GM10248 (cell line): ENCODE measurements around the gene PRAMEF18.
"Not testable (repeated sequence)": the region's sequence is repeated elsewhere in the genome, so short reads cannot be mapped to it uniquely, and the experiment has no call there.

Source experiments
- CTCF ChIA-PET: fragments of 300-600 bp; sonication (Branson Sonifier 250); formaldehyde crosslinking; extraction: SDS; loops from one replicate; lab custom pipeline; 2021; ENCODE audit warnings: antibody characterized with exemption; lab: Yijun Ruan, JAX
- POLR2A ChIA-PET: fragments of 350-650 bp; sonication (Branson Sonifier 250); formaldehyde crosslinking; extraction: SDS; loops from one replicate; lab custom pipeline; 2020; ENCODE audit warnings: antibody characterized with exemption; lab: Yijun Ruan, JAX
- DNase-seq: peaks from one replicate; pipeline ENCODE4 v3.0.0; 2012; ENCODE audit errors: extremely low spot score
- CTCF ChIP-seq: IDR thresholded peaks from 2 replicates; pipeline ENCODE4 v1.5.1; 2012; ENCODE audit warnings: mild to moderate bottlenecking, low read depth; ENCODE audit errors: extremely low read depth, missing control alignments, control extremely low read depth

PRAMEF18 gene

GRCh38 chr1:13228343-13228781, 2.4 kb upstream of the PRAMEF18 start:
- ChIA-PET POLR2A (no interaction called here), CTCF (no interaction called here)
- DNase-seq = peak; percentile 38
- peak; percentile 58 for TF ChIP-seq CTCF

- CTCF ChIA-PET, DNase-seq, POLR2A ChIA-PET: not testable (repeated sequence)
Measured at GRCh38 chr1:13227271-13228055, 1.5 kb upstream of the PRAMEF18 start.

- no peak for DNase-seq
- ChIA-PET POLR2A (no interaction called here), CTCF (no interaction called here)
- TF ChIP-seq CTCF = no peak
Measured at GRCh38 chr1:13224480-13225060, 1.4 kb downstream of the PRAMEF18 start.

- POLR2A ChIA-PET, DNase-seq, CTCF ChIA-PET: not testable (repeated sequence)
Measured at GRCh38 chr1:13222788-13223187, 3.2 kb downstream of the PRAMEF18 start.

GRCh38 chr1:13219203-13219602, 6.8 kb downstream of the PRAMEF18 start:
- DNase-seq, POLR2A ChIA-PET, CTCF ChIA-PET: not testable (repeated sequence)

GRCh38 chr1:13216619-13217018, 9.3 kb downstream of the PRAMEF18 start:
- POLR2A ChIA-PET, DNase-seq, CTCF ChIA-PET: not testable (repeated sequence)

- CTCF ChIA-PET, DNase-seq, POLR2A ChIA-PET: not testable (repeated sequence)
Measured at GRCh38 chr1:13208712-13209111, 17.2 kb downstream of the PRAMEF18 start.

GRCh38 chr1:13201309-13201708, 24.6 kb downstream of the PRAMEF18 start, which contains the start of gene PRAMEF13:
PRAMEF13 (minus strand) TSS chr1:13201409; CDS start chr1:13199589, 1,820 bp downstream.
- CTCF ChIA-PET, POLR2A ChIA-PET, DNase-seq: not testable (repeated sequence)
